ENCODE results near the gene TANGO2. TPM values are rescaled to one million over a fixed set of nuclear protein-coding genes. Genes with fewer than 3 reads are reported as not detected.

The TANGO2 gene
- polyA plus RNA-seq, 1 of the 3 experiments (the other 2 are of a cell fraction) = 20.7 TPM

- no peak for DNase-seq
- Histone ChIP-seq H2AFZ (ENCODE audit: low read depth) (no peak overlapping the region), H3K79me2 (ENCODE audit: insufficient read depth) (peaks cover 54% of the 10 kb centered on the region), H3K9me3 (no peaks in the 10 kb centered on the region), H3K36me3 (replicated peaks in 1 of 2; ENCODE audit: control insufficient read depth in 1 of 2, insufficient read depth in 2 of 2, low read length in 1 of 2) (no peaks in the 10 kb centered on the region), H3K27ac (ENCODE audit: low read depth in 2 of 2, low read length in 1 of 2) (no peak overlapping the region), H4K20me1 (ENCODE audit: insufficient read depth) (peaks cover 30% of the 10 kb centered on the region; the same call in 1 of the 2 replicates), H3F3A (replicated peaks; ENCODE audit: insufficient read depth) (no peaks in the 10 kb centered on the region), H3K9ac (no peak overlapping the region), H3K4me1 (ENCODE audit: control insufficient read depth in 1 of 2, insufficient read depth in 2 of 2, low read depth in 1 of 2, low read length in 1 of 2) (peaks cover 0 to 21% of the 10 kb centered on the region in 2 experiments; a peak in 1 of 4 replicates), H3K27me3 (ENCODE audit: insufficient read depth) (no peaks in the 10 kb centered on the region), H3K4me2 (no peak overlapping the region), H3K9me2 (no peaks in the 10 kb centered on the region), H3K4me3 (ENCODE audit: low read depth in 2 of 2, low read length in 1 of 2) (no peak overlapping the region)
- ChIA-PET POLR2A (no interaction called here), CTCF (interaction anchor here (0.9 to 2.2 kb wide), 4 partner anchors 12 to 57 kb away, joined by 3 to 8 read pairs (median 4); no protein-coding TSS in a partner anchor)
- 91% methylated on average over 11 of the region's 12 CpGs for WGBS (ENCODE audit: low lambda C conversion rate)
- TF ChIP-seq POLR2AphosphoS5 (IDR thresholded peaks at IDR 0.05; ENCODE audit: low read depth, low read length) (no peak), RFX5 (IDR thresholded peaks at IDR 0.05; ENCODE audit: low read length) (no peak), RCOR1 (IDR thresholded peaks at IDR 0.05; ENCODE audit: low read length) (no peak), FOSL2 (IDR thresholded peaks at IDR 0.05; ENCODE audit: borderline replicate concordance, low read depth) (no peak), SIN3A (IDR thresholded peaks at IDR 0.05; ENCODE audit: borderline replicate concordance, low read depth, low read length) (no peak), RXRA (IDR thresholded peaks at IDR 0.05; ENCODE audit: borderline replicate concordance, low read depth) (no peak), PBX3 (IDR thresholded peaks at IDR 0.05) (no peak), RAD21 (IDR thresholded peaks at IDR 0.05; ENCODE audit: low read length) (no peak), NFIC (IDR thresholded peaks at IDR 0.05; ENCODE audit: borderline replicate concordance) (no peak), JUND (IDR thresholded peaks at IDR 0.05) (no peak), SMC3 (IDR thresholded peaks at IDR 0.05; ENCODE audit: low read depth, low read length) (no peak), TAF1 (IDR thresholded peaks at IDR 0.05; ENCODE audit: borderline replicate concordance, low read depth, low read length) (no peak), GABPA (IDR thresholded peaks at IDR 0.05; ENCODE audit: low read depth) (no peak)
These were observed 6.2 kb downstream of the TANGO2 start for GRCh38 chr22:20026996-20027601.

GRCh38 chr22:20027966-20028854 lies 7.3 kb downstream of the TANGO2 start:
- Histone ChIP-seq H3K27me3 (ENCODE audit: insufficient read depth) (no peaks in the 10 kb centered on the region), H3K4me1 (ENCODE audit: control insufficient read depth in 1 of 2, insufficient read depth in 2 of 2, low read depth in 1 of 2, low read length in 1 of 2) (peaks cover 0 to 27% of the 10 kb centered on the region in 2 experiments; a peak in 1 of 4 replicates), H4K20me1 (ENCODE audit: insufficient read depth) (peaks cover 27% of the 10 kb centered on the region; the same call in 1 of the 2 replicates), H3F3A (replicated peaks; ENCODE audit: insufficient read depth) (no peaks in the 10 kb centered on the region), H3K9me3 (no peaks in the 10 kb centered on the region), H2AFZ (ENCODE audit: low read depth) (no peak overlapping the region), H3K9ac (no peak overlapping the region), H3K9me2 (no peaks in the 10 kb centered on the region), H3K4me3 (ENCODE audit: low read depth in 2 of 2, low read length in 1 of 2) (no peak overlapping the region), H3K4me2 (no peak overlapping the region), H3K79me2 (ENCODE audit: insufficient read depth) (peaks cover 42% of the 10 kb centered on the region), H3K36me3 (replicated peaks in 1 of 2; ENCODE audit: control insufficient read depth in 1 of 2, insufficient read depth in 2 of 2, low read length in 1 of 2) (no peaks in the 10 kb centered on the region), H3K27ac (ENCODE audit: low read depth in 2 of 2, low read length in 1 of 2) (no peak overlapping the region)
- ChIA-PET CTCF (interaction anchor here (0.9 to 2.0 kb wide), 2 partner anchors 13 to 58 kb away, joined by 3 to 5 read pairs; no protein-coding TSS in a partner anchor), POLR2A (no interaction called here)
- DNase-seq = no peak
- TF ChIP-seq MAX (IDR thresholded peaks at IDR 0.05; ENCODE audit: low read depth) (no peak), MEF2A (IDR thresholded peaks at IDR 0.05; ENCODE audit: borderline replicate concordance, low read depth) (no peak), ELF1 (IDR thresholded peaks at IDR 0.05) (no peak), SMC3 (IDR thresholded peaks at IDR 0.05; ENCODE audit: low read depth, low read length) (peak; percentile 25), RAD21 (IDR thresholded peaks at IDR 0.05; ENCODE audit: low read length) (peak; percentile 33), RCOR1 (IDR thresholded peaks at IDR 0.05; ENCODE audit: low read length) (no peak), CTCF (IDR thresholded peaks at IDR 0.05) (peak; percentile 51), IRF3 (IDR thresholded peaks at IDR 0.05; ENCODE audit: low read depth, low read length) (no peak), ZBTB33 (IDR thresholded peaks at IDR 0.05; ENCODE audit: borderline replicate concordance, low read depth) (no peak)
- 78% methylated on average over 11 of the region's 12 CpGs for WGBS (ENCODE audit: low lambda C conversion rate)
